Measurements from ENCODE around the gene TEP1.
A peak's percentile ranks its signal among the peaks of the same experiment; 100 is the strongest.
"Not testable (repeated sequence)": the region's sequence is repeated elsewhere in the genome, so short reads cannot be mapped to it uniquely, and the experiment has no call there.

Gene TEP1

DNA sequence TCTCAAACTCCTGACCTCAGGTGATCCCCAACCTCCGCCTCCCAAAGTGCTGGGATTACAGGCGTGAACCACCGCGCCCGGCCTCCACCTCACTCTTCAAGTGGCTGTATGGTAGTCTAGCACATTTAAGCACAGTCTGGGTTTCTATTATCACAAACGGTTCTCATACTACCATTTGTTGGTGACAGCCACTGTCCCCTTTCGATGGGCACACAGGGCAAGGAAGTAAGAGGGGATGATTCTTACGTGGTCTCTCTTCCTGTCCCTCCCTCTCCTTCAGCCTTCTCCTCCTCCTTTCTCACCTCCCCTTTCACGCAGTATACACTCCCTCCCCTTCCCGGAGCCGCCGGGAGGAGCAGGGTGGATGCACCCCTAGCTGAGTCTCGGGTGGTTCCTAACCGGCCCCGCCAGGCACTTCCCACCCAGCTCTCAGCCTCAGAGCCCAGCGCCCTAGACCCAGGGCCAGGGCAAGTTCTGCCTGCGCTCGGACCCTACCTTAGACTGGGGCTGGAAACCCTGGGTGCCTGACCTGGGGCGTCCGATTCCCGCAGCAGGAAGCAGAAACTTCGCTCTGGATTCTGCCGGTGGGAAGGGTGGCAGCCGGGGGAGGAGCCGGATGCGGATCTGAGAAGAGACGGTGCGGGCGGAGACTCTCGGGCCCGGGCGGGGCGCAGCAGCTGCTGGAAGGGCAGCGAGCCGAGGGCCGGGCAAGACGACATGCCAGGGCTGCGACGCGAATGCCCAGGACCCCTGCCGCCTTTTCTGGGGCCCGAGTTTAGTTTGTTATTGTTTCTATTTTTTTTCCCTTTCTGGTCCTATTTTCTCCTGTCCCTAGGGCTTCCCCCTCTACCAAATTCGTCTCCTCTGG is at the start of gene TEP1:
Gene TEP1 (minus strand): TSS at position 626 of the 868 bp plus-strand sequence. CDS start 5,062 bp downstream, outside the sequence.
- DNase-seq: peak; percentile 72

DNA sequence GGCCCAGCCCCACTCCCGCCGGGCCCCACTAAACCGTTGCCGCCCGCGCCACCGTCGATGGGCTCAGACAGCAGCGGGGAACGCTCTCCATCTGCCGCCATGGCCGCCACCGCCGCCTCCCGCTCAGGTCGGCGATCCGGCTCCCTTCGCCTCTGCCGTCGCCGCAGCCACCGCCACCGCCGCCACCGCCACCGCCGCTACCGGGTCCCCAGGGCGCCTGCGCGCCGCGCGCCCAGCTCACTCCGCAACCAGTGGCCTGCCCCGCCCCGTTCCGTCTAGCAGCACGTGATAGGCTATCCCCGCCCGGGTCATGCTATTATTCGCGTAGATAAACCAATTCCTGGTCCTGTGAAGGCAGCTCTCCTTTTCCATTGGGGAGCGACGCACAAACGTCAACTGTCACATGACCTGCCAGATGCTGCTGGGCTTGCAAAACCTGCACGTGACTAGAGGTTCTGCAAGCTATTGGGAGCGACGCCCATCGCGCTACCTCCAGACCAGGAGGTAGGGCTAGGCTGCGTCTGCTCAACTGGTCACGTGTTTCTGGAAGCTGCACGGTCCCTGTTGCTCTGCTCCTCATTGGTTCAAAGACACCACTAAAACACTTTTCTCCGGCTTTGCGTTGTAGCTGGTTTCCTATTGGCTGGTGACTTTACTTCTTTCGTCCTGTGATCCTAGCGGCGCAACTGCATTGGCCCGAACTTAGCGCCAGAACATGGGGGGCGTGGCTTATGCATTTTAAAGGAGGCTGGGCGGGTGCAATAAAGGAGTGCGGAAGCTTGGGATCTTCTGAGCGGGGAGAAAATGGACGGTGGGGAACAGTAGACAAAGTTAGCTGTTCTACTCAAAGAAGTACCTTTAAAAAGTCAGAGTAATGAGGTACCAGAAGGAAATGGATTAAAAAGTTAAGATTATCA is 48.2 kb upstream of the TEP1 start, which contains the start of gene PIP4P1:
Gene PIP4P1 (minus strand): TSS at position 210 of the 917 bp plus-strand sequence. CDS start 109 bp downstream, at position 101.
- peak; percentile 100 for DNase-seq

DNA sequence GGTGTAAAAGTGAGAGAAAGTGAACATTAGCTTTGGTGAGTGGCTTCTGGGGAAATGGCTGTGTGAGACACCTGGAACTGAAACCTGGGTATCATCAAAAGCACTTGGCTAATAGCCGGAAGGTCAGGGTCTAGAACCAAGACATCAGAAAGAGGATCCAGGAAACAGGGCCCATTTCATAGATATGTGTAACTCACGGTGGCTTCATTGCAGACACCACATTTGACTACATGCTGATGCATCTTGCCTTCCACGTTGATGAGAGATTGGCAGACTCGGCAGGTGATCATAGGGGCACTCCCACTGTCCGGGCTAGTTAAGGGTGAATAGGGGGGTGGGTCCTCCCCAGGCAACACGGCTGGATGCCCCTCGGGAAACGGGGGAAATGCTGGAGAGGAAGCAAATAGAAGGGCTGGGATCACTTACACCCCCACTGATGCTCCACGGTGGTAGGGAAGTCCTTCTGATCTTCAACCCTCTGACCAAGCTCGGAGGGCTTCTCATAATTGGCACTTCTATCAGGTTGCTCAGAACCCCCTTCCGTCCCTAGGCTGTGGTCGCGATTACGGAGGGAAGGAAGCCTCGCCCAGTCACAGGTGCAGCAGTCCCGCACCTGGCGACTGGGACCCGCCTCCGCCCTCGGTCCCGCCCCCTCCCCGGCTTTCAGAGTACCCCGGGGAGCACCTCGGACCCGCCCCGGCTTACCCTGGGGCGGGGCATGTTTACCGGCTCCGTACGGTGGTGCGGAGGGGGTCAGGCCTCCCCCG is 47.3 kb upstream of the TEP1 start:
- no peak for DNase-seq

- DNase-seq: no peak
These were observed 44.9 kb upstream of the TEP1 start for GRCh38 chr14:20458031-20458789.

DNA sequence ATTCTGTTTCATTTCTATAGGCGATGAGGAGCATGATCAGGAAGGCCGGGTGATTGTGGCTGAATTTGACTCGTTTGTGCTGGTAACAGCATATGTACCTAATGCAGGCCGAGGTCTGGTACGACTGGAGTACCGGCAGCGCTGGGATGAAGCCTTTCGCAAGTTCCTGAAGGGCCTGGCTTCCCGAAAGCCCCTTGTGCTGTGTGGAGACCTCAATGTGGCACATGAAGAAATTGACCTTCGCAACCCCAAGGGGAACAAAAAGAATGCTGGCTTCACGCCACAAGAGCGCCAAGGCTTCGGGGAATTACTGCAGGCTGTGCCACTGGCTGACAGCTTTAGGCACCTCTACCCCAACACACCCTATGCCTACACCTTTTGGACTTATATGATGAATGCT is 43.7 kb upstream of the TEP1 start:
- no peak for DNase-seq

GRCh38 chr14:20455355-20456300 is 42.3 kb upstream of the TEP1 start:
- peak; percentile 93 for DNase-seq

- DNase-seq: peak; percentile 99
These were observed 41.4 kb upstream of the TEP1 start, which contains the start of the genes APEX1 and OSGEP for GRCh38 chr14:20454516-20455354. Gene APEX1, plus strand, starts transcription at chr14:20455226. Its CDS starts 420 bp downstream, at chr14:20455646. Gene OSGEP, minus strand, starts transcription at chr14:20454812. Its CDS starts 129 bp downstream, at chr14:20454683.

DNA sequence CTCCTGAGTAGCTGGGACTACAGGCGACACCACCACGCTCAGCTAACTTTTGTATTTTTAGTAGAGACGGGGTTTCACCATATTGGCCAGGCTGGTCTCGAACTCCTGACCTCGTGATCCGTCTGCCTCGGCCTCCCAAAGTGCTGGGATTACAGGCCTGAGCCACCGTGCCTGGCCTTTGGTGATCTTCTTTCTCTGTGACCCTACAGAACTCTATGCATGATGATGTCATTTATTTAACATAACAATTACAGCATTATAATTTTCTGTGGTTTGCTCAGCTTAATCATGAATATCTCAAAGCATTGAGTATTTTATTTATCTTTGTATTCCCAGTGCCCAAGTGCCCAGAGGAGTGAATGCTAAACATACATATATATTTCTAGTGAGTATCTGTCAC is 39.5 kb upstream of the TEP1 start:
- DNase-seq: not testable (repeated sequence)

DNA sequence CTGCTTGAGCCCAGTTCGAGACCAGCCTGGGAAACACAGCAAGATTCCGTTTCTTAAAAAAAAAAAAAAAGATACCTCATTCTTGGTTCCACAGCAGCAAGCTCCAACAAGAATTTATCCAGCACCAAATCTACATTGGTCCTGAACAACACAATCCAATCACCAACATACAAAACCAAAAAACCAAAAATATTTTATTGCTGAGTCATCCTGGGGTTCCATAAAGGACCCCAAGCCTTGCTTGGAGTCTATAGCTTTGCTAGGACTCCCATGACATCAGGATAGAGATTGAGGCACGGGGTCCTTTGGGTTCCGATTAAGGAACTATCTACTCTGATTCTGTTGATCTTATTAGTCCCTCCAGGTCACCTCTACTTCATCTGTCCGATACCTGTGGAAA is 33.6 kb upstream of the TEP1 start:
- no peak for DNase-seq

GRCh38 chr14:20443650-20444049 is 30.3 kb upstream of the TEP1 start:
- DNase-seq: not testable (repeated sequence)

DNA sequence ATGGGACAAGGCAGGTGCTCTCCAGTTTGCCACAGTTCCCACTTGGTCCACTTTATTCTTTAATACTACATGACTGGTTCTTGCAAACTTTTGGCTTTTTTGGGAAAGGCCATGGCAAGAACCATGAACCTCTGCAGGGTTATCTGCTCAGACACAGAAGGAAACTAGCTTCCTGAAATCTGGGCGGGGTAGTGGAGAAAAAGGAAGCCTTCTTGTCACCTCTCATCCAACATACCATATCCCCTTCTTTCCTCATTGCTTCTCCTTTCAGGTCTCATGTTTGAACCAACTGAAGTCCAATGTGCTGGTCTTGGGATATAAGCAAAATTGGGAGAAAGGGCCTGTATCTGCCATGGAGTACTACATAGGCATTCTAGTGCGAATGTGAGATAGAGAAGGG is 28.2 kb upstream of the TEP1 start:
- no peak for DNase-seq

DNA sequence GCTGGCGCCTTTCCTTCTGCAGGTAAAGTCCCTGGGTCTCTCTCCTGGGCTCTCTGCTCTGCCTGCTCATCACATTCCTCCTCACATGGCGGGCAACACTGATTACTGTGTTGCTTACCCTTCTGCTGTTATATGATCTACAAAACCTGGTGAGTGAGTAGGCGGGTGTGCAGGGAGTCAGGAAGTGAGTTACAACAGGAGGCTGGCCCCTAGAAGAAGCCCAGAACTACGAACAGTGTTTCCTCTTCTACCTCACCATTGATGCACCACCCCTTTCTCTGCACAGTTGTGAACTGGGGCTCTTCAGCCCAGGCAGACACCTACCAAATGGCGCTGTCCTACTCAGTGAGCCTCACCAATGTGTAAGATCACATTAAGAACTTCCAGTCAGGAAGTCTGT is 27.6 kb upstream of the TEP1 start:
- no peak for DNase-seq

GRCh38 chr14:20440465-20440864 is 27.2 kb upstream of the TEP1 start:
- no peak for DNase-seq

GRCh38 chr14:20438664-20439063 is 25.4 kb upstream of the TEP1 start:
- no peak for DNase-seq

DNA sequence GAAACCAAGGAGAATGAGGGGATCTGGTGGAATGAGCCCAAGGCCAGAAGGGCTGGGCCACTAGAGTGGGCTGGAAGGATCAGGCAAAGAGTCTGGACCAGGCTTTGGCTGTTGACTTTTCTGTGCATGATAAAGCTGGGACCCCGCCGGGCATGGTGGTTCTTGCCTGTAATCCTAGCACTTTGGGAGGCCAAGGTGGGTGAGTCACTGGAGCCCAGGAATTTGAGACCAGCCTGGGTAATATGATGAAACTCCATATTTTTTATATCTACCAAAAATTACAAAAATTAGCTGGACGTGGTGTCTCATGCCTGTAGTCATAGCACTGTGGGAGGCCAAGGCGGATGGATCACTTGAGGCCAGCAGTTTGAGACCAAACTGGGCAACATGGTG is 23.1 kb upstream of the TEP1 start:
- no peak for DNase-seq

GRCh38 chr14:20435582-20436362 is 22.5 kb upstream of the TEP1 start, which contains the start of gene KLHL33:
Gene KLHL33, minus strand, starts transcription at chr14:20436166. Its CDS starts 355 bp downstream, at chr14:20435811.
- DNase-seq: no peak

DNA sequence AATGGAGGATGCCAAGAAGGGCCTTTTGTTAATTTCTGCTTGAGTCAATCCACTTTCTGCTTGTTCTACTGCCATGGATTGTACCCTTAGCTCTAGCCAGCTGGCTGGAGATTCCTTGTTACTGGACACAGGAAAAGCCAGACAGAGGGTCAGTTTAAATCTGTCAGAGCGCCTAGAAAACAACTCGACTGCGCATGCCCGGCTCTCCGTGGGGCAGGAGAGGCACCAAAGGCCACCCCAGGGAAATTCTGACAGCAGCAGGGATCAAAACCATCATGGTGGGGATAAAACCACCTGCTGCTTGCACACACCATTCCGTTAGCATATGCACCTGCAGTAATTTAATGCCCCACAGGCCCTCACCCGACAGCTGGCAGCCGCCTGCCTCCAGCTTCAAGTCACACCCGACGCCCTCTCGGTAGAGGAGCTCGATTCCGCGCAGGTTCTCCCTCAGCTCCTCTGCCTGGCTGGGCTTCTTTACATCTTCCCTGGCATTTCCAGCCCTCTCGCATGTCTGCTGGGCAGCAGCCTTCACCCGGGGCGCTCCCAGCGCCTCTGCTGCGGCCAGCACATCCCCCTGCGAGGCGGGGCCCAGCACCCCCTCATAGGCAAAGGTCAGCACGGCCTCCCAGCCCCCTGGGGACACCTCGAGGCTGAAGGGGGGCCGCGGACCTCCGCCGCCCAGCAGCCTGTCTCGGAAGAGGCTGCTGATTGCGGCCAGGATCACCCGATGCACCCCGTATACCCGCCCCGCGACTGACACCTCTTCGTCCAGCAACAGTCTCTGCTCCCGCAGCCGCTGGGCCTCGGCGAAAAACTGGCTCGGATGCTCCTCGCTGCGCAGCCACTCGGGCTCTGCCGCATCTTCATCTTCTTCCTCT is 21.6 kb upstream of the TEP1 start:
- no peak for DNase-seq
